HFF-Myc (cell line): ENCODE results near the gene MAPK8IP1.

Experiments used
- DNase-seq: peaks from one replicate; pipeline ENCODE4 v3.0.0-alpha.2; 2011; ENCODE audit warnings: low read depth; ENCODE audit errors: extremely low read depth
- H3K4me3 ChIP-seq: replicated peaks from 2 replicates; pipeline ENCODE4 v1.5.1; 2011; ENCODE audit warnings: low read depth, mild to moderate bottlenecking, control low read depth, low read length
- CTCF ChIP-seq: IDR thresholded peaks from 2 replicates; pipeline ENCODE4 v1.5.1; 2012; ENCODE audit warnings: mild to moderate bottlenecking, low read depth, low read length, control low read depth; ENCODE audit errors: missing control alignments

The MAPK8IP1 gene

GRCh38 chr11:45941285-45941684, 55.8 kb downstream of the MAPK8IP1 start:
- H3K4me3 ChIP-seq, result no peak overlapping the region
- no peak for DNase-seq
- no peak for TF ChIP-seq CTCF

GRCh38 chr11:45942381-45942780, 56.9 kb downstream of the MAPK8IP1 start:
- H3K4me3 ChIP-seq, result no peak overlapping the region
- no peak for DNase-seq
- no peak for TF ChIP-seq CTCF

GRCh38 chr11:45945397-45945999, 60.0 kb downstream of the MAPK8IP1 start:
- DNase-seq, result no peak
- H3K4me3 ChIP-seq, result no peak overlapping the region
- no peak for TF ChIP-seq CTCF

GRCh38 chr11:45947885-45948284, 62.4 kb downstream of the MAPK8IP1 start:
- DNase-seq, result no peak
- H3K4me3 ChIP-seq, result no peak overlapping the region
- TF ChIP-seq CTCF, result no peak

- no peak overlapping the region for H3K4me3 ChIP-seq
- no peak for TF ChIP-seq CTCF
- no peak for DNase-seq
Observed at GRCh38 chr11:45948356-45948755, 62.9 kb downstream of the MAPK8IP1 start.

- TF ChIP-seq CTCF, result no peak
- no peak for DNase-seq
- no peak overlapping the region for H3K4me3 ChIP-seq
Observed at GRCh38 chr11:45949992-45950407, 64.5 kb downstream of the MAPK8IP1 start.
